ENCODE results near the gene KDM5B. TPM values are rescaled to one million over a fixed set of nuclear protein-coding genes. Genes with fewer than 3 reads are reported as not detected.

KDM5B gene
- total RNA-seq, 4 donors from 2014 or later: 21.8 to 180 (median 47.1) TPM

GRCh38 chr1:202843081-202843480 lies 34.9 kb upstream of the KDM5B start:
- intact Hi-C loops (cut with DNase I; ENCODE audit: low total_unique reads): no loop called here
- Histone ChIP-seq H3K9me3 (no peaks in the 10 kb centered on the region), H3K27ac (no peak overlapping the region), H3K4me3 (no peak overlapping the region), H3K27me3 (no peaks in the 10 kb centered on the region), H3K4me1 (no peaks in the 10 kb centered on the region), H3K36me3 (no peaks in the 10 kb centered on the region)
- TF ChIP-seq CTCF (IDR thresholded peaks at IDR 0.05): no peak
- no peak for TF ChIP-seq POLR2A (IDR thresholded peaks at IDR 0.05)
- DNase-seq: no peak

- intact Hi-C loops (cut with DNase I; ENCODE audit: low total_unique reads): no loop called here
- DNase-seq: no peak
- Histone ChIP-seq H3K4me3 (no peak overlapping the region), H3K36me3 (no peaks in the 10 kb centered on the region), H3K9me3 (no peaks in the 10 kb centered on the region), H3K27me3 (no peaks in the 10 kb centered on the region), H3K27ac (no peak overlapping the region), H3K4me1 (no peaks in the 10 kb centered on the region)
- TF ChIP-seq CTCF (IDR thresholded peaks at IDR 0.05) (no peak), POLR2A (IDR thresholded peaks at IDR 0.05) (no peak)
Measured at GRCh38 chr1:202837746-202838262, 29.6 kb upstream of the KDM5B start.

DNA sequence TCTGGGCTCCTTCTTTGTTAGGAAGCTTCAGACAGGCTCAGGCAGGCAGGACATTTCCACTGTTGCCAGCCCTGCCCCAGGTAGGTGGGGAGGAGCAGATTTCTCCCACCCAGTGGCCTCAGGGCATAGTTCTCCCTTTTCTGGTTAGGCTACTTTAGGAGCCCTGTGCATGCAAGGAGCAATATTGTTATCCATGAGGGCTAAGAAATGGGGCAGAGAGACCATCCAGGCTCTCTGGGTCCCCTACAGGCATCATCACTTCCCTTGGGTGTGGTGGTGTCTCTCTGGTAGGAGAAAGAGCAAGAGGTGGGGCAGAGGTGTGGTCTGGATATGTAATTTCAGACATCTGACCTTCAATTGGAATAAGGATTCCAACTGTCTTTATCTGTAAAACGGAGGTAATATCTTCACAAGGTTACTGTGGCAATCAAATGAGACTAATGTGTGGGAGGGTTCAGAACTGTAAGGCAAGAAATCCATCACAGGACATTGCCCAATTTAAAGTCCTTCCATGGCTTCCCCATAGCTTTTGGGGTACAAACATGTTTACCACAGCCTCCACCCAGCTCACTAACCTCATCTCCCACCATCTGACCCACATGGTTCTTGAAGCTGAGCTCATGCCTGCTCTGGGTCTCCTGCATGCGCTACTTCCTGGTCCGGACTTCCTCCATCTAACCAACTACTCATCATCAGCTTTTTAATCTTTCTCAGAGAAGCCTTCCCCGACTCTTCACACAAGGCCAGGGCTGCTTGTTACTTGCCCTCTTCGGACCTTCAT lies 28.6 kb upstream of the KDM5B start:
- no peaks in the 10 kb centered on the region for H3K4me1 ChIP-seq
- no peak overlapping the region for H3K4me3 ChIP-seq
- H3K9me3 ChIP-seq: no peaks in the 10 kb centered on the region
- H3K27ac ChIP-seq: no peak overlapping the region
- no peak for TF ChIP-seq CTCF (IDR thresholded peaks at IDR 0.05)
- TF ChIP-seq POLR2A (IDR thresholded peaks at IDR 0.05): no peak
- H3K36me3 ChIP-seq: no peaks in the 10 kb centered on the region
- intact Hi-C loops (cut with DNase I; ENCODE audit: low total_unique reads): no loop called here
- no peaks in the 10 kb centered on the region for H3K27me3 ChIP-seq
- DNase-seq: no peak

- H3K27ac ChIP-seq: no peak overlapping the region
- TF ChIP-seq CTCF (IDR thresholded peaks at IDR 0.05) (no peak), POLR2A (IDR thresholded peaks at IDR 0.05) (no peak)
- no peaks in the 10 kb centered on the region for H3K36me3 ChIP-seq
- no peak overlapping the region for H3K4me3 ChIP-seq
- intact Hi-C loops (cut with DNase I; ENCODE audit: low total_unique reads): no loop called here
- H3K9me3 ChIP-seq: no peaks in the 10 kb centered on the region
- no peak for DNase-seq
- no peaks in the 10 kb centered on the region for H3K27me3 ChIP-seq
- H3K4me1 ChIP-seq: no peaks in the 10 kb centered on the region
Measured at GRCh38 chr1:202835548-202836072, 27.4 kb upstream of the KDM5B start.

DNA sequence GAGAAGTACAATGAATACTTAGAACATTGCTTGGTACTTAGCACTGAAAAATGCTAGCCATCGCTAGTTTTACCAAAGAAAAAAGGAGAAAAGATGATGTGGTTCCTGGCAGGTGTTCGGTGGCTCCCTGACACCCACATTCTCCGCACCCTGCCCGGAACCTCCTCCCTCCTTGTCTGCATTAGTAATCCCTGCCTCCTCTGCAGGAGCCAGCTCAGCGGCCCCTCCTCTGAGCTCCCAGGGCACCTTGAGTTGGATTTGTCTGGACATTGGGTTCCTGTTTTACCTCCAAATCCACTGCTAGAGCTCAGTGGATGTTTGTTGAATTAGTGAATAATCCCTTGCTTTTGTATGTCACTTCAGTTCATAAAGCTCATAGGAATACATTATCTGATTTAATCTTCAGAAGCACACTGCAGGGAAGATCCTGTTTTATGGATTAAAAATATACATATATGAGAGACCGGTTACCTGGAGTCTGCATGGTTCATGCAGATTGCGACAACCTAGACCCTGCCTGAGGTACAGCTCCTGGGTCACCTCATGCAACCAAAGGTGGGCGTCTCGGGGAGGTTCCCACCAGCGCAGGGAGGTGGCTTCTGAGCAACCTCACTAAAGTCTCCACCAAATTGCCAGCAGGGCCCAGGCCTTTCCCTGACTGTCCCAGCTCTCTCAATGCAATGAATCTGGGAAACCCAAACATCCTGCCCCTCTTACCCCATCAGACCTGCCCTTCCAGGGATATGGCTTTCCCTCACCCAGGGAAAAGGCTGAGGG lies 26.7 kb upstream of the KDM5B start:
- intact Hi-C loops (cut with DNase I; ENCODE audit: low total_unique reads): no loop called here
- H3K4me1 ChIP-seq: no peaks in the 10 kb centered on the region
- H3K27me3 ChIP-seq: no peaks in the 10 kb centered on the region
- H3K27ac ChIP-seq: no peak overlapping the region
- no peak for TF ChIP-seq CTCF (IDR thresholded peaks at IDR 0.05)
- TF ChIP-seq POLR2A (IDR thresholded peaks at IDR 0.05): no peak
- H3K4me3 ChIP-seq: no peak overlapping the region
- H3K36me3 ChIP-seq: no peaks in the 10 kb centered on the region
- H3K9me3 ChIP-seq: no peaks in the 10 kb centered on the region
- no peak for DNase-seq

Measured in uterus (tissue), 4 donors.